Ascending aorta (tissue), 2 donors: ENCODE measurements around the gene RAB5IF. TPM values are rescaled to one million over a fixed set of nuclear protein-coding genes. Genes with fewer than 3 reads are reported as not detected.
"Not testable (repeated sequence)": the region's sequence is repeated elsewhere in the genome, so short reads cannot be mapped to it uniquely, and the experiment has no call there.

Experiments used
- DNase-seq, 2 donors: peaks; one replicate each; pipeline ENCODE4 v3.0.0-alpha.2; 2019; ENCODE audit warnings: low spot score in 2 of 2
- H3K27ac ChIP-seq, 2 donors: fragments of 200-600 bp; sonication (generic); one replicate each; pipeline ENCODE4 v1.5.1; 2016 to 2017; ENCODE audit warnings: mild to moderate bottlenecking in 1 of 2
- H3K27me3 ChIP-seq: fragments of 200-600 bp; sonication (generic); one replicate; pipeline ENCODE4 v1.5.1; 2017
- H3K36me3 ChIP-seq, 2 donors: fragments of 200-600 bp; sonication (generic); one replicate each; pipeline ENCODE4 v1.5.1; 2016
- H3K4me1 ChIP-seq, 2 donors: fragments of 200-600 bp; sonication (generic); one replicate each; pipeline ENCODE4 v1.5.1; 2016 to 2017; ENCODE audit warnings: mild to moderate bottlenecking in 1 of 2
- H3K4me3 ChIP-seq, 2 donors: fragments of 200-600 bp; sonication (generic); one replicate each; pipeline ENCODE4 v1.5.1; 2016 to 2017; ENCODE audit warnings: mild to moderate bottlenecking in 1 of 2
- H3K9me3 ChIP-seq, 2 donors: fragments of 200-600 bp; sonication (generic); one replicate each; pipeline ENCODE4 v1.5.1; 2016
- intact Hi-C: fragments of 100-400 bp; cut with DNase I; formaldehyde crosslinking; loops from one replicate; pipeline ENCODE4 v1.15.1; 2023
- total RNA-seq: library from RNA; depleted of rRNA; stranded (reverse); fragments of >200 nt; gene quantifications from one replicate; pipeline ENCODE4 v1.1.0, GENCODE V29; 2016
- TF ChIP-seq, protein P1 (sequence below), 3 experiments: fragments of 200-600 bp in 2 of 3; fragments of 450-650 bp in 1 of 3; sonication (generic) in 2 of 3; IDR thresholded peaks; one replicate each; pipeline ENCODE4 v1.5.1; 2016 to 2019; ENCODE audit warnings: antibody characterized with exemption in 3 of 3, mild to moderate bottlenecking in 1 of 3, moderate library complexity in 1 of 3

RAB5IF gene, protein sequence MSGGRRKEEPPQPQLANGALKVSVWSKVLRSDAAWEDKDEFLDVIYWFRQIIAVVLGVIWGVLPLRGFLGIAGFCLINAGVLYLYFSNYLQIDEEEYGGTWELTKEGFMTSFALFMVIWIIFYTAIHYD
- 28.4 TPM for total RNA-seq

DNA sequence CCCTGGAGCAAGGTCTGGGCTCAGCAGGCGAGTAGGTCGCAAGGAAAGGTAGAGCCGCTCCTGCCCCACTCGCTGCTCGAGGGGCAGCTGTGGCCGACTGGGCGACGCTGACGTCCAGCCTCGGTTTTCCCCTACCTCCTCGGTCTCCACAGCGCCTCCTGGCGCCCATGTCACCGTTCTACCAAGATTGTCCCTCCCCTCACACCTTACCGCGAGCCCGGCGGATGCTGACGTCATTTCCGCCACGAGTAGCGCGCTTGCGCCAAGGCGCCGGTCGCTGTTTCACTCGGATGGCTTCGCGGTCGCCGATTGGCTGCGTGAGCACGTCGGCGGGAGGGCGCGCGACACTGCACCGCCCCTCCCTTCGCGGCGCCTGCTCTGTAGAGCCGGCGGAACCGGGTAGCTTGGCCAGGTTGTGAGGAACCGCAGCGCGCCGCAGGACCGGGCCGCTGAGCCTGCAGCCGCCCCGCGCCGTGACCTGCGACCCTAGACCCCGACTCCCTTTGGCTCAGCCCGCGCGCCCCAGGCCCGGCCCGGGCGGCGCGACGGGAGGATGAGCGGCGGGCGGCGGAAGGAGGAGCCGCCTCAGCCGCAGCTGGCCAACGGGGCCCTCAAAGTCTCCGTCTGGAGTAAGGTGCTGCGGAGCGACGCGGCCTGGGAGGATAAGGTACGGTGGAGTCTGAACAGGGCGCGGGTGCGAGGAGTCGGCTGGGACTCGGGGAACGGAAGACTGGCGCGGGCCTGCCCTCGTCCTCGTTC lies at the start of gene RAB5IF:
TSS of gene RAB5IF (plus strand) at position 381 of the 759 bp plus-strand sequence. CDS start at position 554, 173 bp downstream.
- intact Hi-C loops, result loop anchor here (1.0 to 5.0 kb wide), 5 partner anchors 31 to 369 kb away; partner anchors contain the start of genes AAR2 and NDRG3
- H3K27me3 ChIP-seq, result no peaks in the 10 kb centered on the region
- no peaks in the 10 kb centered on the region for H3K9me3 ChIP-seq
- H3K36me3 ChIP-seq, result peaks cover 20 to 28% of the 10 kb centered on the region in 2 donors
- peaks cover 5 to 21% of the 10 kb centered on the region in 2 donors for H3K4me1 ChIP-seq
- TF ChIP-seq, protein P1, sequence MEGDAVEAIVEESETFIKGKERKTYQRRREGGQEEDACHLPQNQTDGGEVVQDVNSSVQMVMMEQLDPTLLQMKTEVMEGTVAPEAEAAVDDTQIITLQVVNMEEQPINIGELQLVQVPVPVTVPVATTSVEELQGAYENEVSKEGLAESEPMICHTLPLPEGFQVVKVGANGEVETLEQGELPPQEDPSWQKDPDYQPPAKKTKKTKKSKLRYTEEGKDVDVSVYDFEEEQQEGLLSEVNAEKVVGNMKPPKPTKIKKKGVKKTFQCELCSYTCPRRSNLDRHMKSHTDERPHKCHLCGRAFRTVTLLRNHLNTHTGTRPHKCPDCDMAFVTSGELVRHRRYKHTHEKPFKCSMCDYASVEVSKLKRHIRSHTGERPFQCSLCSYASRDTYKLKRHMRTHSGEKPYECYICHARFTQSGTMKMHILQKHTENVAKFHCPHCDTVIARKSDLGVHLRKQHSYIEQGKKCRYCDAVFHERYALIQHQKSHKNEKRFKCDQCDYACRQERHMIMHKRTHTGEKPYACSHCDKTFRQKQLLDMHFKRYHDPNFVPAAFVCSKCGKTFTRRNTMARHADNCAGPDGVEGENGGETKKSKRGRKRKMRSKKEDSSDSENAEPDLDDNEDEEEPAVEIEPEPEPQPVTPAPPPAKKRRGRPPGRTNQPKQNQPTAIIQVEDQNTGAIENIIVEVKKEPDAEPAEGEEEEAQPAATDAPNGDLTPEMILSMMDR (IDR thresholded peaks at IDR 0.05), result peak; percentile 85 to 97 (median 88)
- H3K27ac ChIP-seq, result peak within 1 kb of the TSS; percentile 83 to 92
- DNase-seq, result peak; percentile 94 to 99
- peak within 1 kb of the TSS; percentile 80 to 100 for H3K4me3 ChIP-seq

GRCh38 chr20:36562724-36563123 lies 42.9 kb upstream of the RAB5IF start:
- DNase-seq, result no peak
- Histone ChIP-seq H3K27me3 (no peaks in the 10 kb centered on the region), H3K36me3 (no peaks in the 10 kb centered on the region), H3K4me3 (no peak overlapping the region), H3K9me3 (no peaks in the 10 kb centered on the region), H3K4me1 (no peaks in the 10 kb centered on the region), H3K27ac (no peak overlapping the region)
- intact Hi-C loops, result no loop called here
- TF ChIP-seq, protein P1 (IDR thresholded peaks at IDR 0.05), result no peak

DNA sequence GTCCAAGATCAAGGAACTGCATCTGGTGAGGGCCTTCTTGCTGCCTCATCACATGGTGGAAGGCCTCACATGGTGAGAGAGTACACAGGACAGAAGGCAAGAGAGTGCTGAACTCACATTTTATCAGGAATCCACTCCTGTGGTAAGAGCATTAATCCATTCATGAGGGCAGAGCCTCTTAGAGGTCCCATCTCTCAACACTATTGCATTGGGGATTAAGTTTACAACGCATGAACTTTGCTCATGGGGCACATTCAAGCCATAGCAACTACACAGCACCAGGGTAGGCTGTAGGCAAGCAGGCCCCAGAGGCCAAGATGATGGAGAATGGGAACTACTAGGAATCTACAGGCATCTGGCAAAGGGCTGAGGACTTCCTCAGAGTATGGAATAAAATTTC lies 42.2 kb upstream of the RAB5IF start:
- DNase-seq, result no peak
- no peaks in the 10 kb centered on the region for H3K36me3 ChIP-seq
- H3K4me1 ChIP-seq, result no peaks in the 10 kb centered on the region
- intact Hi-C loops, result no loop called here
- no peak overlapping the region for H3K27ac ChIP-seq
- TF ChIP-seq, protein P1 (IDR thresholded peaks at IDR 0.05), result no peak
- H3K4me3 ChIP-seq, result no peak overlapping the region
- no peaks in the 10 kb centered on the region for H3K27me3 ChIP-seq
- H3K9me3 ChIP-seq, result no peaks in the 10 kb centered on the region

DNA sequence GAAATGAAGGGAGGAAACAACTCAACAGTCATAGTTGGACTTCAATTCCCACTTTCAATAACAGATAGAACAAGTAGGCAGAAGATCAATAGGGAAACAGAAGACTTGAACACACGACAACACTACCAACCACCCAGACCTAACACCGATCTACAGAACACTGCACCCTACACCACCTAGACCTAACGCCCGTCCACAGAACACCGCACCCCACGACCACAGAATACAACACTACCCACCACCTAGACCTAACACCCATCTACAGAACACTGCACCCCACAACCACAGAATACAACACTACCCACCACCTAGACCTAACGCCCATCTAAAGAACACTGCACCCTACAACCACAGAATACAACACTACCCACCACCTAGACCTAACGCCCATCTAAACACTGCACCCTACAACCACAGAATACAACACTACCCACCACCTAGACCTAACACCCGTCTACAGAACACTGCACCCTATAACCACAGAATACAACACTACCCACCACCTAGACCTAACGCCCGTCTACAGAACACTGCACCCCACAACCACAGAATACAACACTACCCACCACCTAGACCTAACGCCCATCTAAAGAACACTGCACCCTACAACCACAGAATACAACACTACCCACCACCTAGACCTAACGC lies 41.4 kb upstream of the RAB5IF start:
- H3K4me1 ChIP-seq, H3K27me3 ChIP-seq, H3K27ac ChIP-seq, H3K9me3 ChIP-seq, DNase-seq, H3K4me3 ChIP-seq, H3K36me3 ChIP-seq, intact Hi-C loops: not testable (repeated sequence)

DNA sequence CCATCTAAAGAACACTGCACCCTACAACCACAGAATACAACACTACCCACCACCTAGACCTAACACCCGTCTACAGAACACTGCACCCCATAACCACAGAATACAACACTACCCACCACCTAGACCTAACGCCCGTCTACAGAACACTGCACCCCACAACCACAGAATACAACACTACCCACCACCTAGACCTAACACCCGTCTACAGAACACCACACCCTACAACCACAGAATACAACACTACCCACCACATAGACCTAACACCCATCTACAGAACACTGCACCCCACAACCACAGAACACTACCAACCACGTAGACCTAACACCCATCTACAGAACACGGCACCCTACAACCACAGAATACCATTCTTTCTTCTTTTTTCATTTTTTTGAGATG lies 40.9 kb upstream of the RAB5IF start:
- H3K36me3 ChIP-seq, intact Hi-C loops, H3K4me1 ChIP-seq, H3K27me3 ChIP-seq, H3K9me3 ChIP-seq, H3K27ac ChIP-seq, H3K4me3 ChIP-seq, DNase-seq: not testable (repeated sequence)

- no peak overlapping the region for H3K27ac ChIP-seq
- no peaks in the 10 kb centered on the region for H3K36me3 ChIP-seq
- H3K9me3 ChIP-seq, result no peaks in the 10 kb centered on the region
- TF ChIP-seq, protein P1 (IDR thresholded peaks at IDR 0.05), result no peak
- no peak for DNase-seq
- no peaks in the 10 kb centered on the region for H3K27me3 ChIP-seq
- no peak overlapping the region for H3K4me3 ChIP-seq
- no peaks in the 10 kb centered on the region for H3K4me1 ChIP-seq
- intact Hi-C loops, result no loop called here
Measured at GRCh38 chr20:36565520-36565919, 40.1 kb upstream of the RAB5IF start.
